Bronchial epithelial cell (primary cell): ENCODE measurements around the gene TMEM14A. TPM values are rescaled to one million over a fixed set of nuclear protein-coding genes. Genes with fewer than 3 reads are reported as not detected.

ENCODE experiments used
- DNase-seq: peaks from one replicate; pipeline ENCODE4 v3.0.0-alpha.2; 2010; ENCODE audit warnings: low read depth
- FAIRE-seq: peaks from 2 replicates; lab custom pipeline; 2011; peaks lifted over from hg19 to GRCh38; lab: Jason Lieb, UNC
- H3K27me3 ChIP-seq: 2 replicates; pipeline ENCODE4 v1.5.1; 2011; ENCODE audit warnings: low read length; ENCODE audit not compliant: control insufficient read depth, insufficient read depth
- H3K36me3 ChIP-seq: 2 replicates; pipeline ENCODE4 v1.5.1; 2011; ENCODE audit warnings: low read length; ENCODE audit not compliant: control insufficient read depth, insufficient read depth
- H3K4me3 ChIP-seq: 2 replicates; pipeline ENCODE4 v1.5.1; 2011; ENCODE audit warnings: mild to moderate bottlenecking, low read depth, low read length, control low read depth
- total RNA-seq: library from RNA; depleted of rRNA; stranded (reverse); fragments of >200 nt; gene quantifications from 2 replicates; pipeline ENCODE4 v1.2.1, GENCODE V29; 2014
- TF ChIP-seq, protein P1 (sequence below): IDR thresholded peaks from 2 replicates; pipeline ENCODE4 v1.5.1; 2011; ENCODE audit warnings: mild to moderate bottlenecking, moderate library complexity, low read length, control low read depth, inconsistent platforms; ENCODE audit not compliant: insufficient read depth, severe bottlenecking

The TMEM14A gene
- total RNA-seq, 1 donor from 2014 or later, result 22.6 TPM

DNA sequence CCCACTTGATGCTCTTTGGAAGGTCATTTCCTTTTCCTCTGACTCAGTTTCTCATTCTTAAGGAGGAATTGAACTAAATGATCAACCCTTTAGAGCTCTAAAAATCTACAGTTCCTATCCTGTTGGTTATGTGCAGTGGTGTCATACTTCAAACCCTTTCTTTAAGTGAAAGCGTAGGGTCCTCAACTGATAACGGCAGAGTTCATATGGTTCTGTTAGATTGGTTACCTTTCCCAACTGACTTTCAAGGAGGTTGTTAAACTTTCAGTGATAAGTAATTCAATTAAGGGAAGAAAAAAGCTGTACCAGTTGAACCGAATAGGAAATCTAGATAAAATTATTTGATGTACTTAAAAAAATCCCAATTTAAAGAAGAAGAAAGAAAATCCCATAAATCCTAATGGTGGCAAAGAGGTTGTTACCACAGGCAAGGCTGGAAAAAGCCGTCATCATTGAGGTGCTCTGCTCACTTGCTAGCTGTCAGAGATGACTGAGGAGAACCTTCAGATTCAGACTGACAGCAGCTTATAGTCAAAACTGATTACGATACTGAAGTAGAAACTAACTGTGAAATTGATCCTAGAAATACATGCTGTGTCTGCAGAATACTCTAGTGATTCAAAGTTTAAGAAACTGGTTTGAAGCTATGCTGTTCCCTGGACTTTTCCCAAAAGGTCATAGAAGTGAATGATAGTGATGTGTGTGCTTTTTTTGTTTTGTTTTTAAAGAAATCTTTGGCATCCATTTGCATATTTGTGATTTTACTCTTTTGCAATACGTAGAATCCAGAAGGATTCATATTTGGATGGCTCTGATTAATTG is 16.2 kb downstream of the TMEM14A start:
- FAIRE-seq, result no peak
- no peak for DNase-seq
- H3K4me3 ChIP-seq, result no peak overlapping the region
- TF ChIP-seq, protein P1, sequence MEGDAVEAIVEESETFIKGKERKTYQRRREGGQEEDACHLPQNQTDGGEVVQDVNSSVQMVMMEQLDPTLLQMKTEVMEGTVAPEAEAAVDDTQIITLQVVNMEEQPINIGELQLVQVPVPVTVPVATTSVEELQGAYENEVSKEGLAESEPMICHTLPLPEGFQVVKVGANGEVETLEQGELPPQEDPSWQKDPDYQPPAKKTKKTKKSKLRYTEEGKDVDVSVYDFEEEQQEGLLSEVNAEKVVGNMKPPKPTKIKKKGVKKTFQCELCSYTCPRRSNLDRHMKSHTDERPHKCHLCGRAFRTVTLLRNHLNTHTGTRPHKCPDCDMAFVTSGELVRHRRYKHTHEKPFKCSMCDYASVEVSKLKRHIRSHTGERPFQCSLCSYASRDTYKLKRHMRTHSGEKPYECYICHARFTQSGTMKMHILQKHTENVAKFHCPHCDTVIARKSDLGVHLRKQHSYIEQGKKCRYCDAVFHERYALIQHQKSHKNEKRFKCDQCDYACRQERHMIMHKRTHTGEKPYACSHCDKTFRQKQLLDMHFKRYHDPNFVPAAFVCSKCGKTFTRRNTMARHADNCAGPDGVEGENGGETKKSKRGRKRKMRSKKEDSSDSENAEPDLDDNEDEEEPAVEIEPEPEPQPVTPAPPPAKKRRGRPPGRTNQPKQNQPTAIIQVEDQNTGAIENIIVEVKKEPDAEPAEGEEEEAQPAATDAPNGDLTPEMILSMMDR, result no peak
- H3K36me3 ChIP-seq, result no peaks in the 10 kb centered on the region
- H3K27me3 ChIP-seq, result no peaks in the 10 kb centered on the region

DNA sequence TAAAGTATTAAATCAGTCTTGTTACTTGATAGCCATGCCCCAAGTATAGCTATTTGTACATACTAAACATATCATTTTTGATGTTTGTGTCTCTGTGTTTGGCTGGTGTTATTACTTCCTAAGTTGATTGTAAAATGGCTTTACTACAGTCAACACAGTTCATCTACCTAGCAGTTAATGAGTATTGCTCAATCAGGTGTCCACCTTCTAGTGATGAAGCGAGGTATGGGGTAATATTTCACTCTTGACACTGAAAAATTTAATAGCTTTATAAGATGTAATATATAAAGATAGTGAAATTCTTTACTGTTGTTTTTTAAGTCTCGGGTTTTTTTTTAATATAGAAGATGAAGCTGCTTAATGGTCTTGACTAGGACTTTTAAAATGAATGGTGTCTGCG is 18.9 kb downstream of the TMEM14A start:
- TF ChIP-seq, protein P1, result no peak
- Histone ChIP-seq H3K27me3 (no peaks in the 10 kb centered on the region), H3K4me3 (no peak overlapping the region), H3K36me3 (no peaks in the 10 kb centered on the region)
- DNase-seq (no peak), FAIRE-seq (no peak)

DNA sequence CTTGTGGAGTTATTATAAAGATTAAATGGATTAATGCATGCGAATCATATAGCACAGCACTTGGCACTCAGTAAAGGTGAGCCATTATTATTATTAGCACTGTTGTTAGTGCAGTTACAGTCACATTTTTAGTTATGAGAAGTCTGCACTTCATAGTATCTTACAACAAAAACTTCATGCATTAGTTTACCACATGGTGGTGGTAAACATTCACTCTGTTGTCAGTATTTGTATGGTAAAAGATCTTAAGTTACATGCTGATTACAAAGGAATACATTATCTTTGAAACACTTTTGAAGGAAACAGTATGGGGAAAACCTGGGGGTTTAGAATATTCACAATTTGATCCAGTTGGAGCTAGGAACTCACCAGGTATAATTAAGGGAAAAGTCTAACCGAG is 20.8 kb downstream of the TMEM14A start:
- DNase-seq, result peak; percentile 25
- no peak for FAIRE-seq
- H3K36me3 ChIP-seq, result no peaks in the 10 kb centered on the region
- no peak overlapping the region for H3K4me3 ChIP-seq
- H3K27me3 ChIP-seq, result no peaks in the 10 kb centered on the region
- TF ChIP-seq, protein P1, result peak; percentile 15

DNA sequence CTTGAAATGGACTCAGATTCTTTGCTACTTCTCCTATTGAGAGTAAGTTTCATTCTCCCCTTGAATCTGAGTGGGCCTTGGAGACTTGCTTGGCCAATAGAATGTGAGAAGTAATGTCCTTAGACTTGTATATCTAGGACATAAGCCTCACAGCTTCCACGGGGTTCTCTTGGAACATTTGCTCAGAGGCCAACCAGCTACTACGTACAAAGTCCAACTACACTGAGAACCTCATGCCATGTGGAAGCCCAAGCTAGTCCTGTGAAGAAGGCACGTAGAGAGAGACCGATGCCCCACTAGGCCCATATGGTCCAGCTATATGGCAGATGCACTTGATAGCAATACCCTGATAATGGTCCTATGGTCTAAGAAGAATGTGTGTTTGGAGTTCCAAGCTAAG is 22.9 kb downstream of the TMEM14A start:
- TF ChIP-seq, protein P1, result no peak
- no peak overlapping the region for H3K4me3 ChIP-seq
- peak; percentile 58 for FAIRE-seq
- no peaks in the 10 kb centered on the region for H3K36me3 ChIP-seq
- no peak for DNase-seq
- H3K27me3 ChIP-seq, result no peaks in the 10 kb centered on the region

DNA sequence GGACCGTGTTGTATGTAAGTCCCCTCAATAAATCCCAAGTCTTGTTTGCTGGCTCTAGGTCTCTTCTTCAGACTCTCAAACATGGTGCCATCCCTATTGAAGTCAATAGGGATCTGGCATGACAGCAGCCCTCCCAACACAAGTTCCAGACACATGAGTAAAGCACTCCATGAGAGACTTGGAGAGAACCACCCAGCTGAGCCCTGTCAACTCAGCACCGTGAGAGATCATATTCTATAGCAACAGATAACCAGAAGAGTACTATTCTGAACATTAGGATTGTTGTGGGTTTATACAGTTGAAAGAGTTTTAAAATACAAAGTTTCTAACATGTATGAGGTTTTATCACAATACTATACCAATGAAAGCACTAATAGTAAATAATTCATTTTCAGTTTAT is 23.5 kb downstream of the TMEM14A start:
- H3K36me3 ChIP-seq, result no peaks in the 10 kb centered on the region
- H3K27me3 ChIP-seq, result no peaks in the 10 kb centered on the region
- no peak overlapping the region for H3K4me3 ChIP-seq
- peak; percentile 85 for FAIRE-seq
- TF ChIP-seq, protein P1, result no peak
- DNase-seq, result no peak
